Fibroblast of skin of abdomen (primary cell): ENCODE measurements around the gene MADCAM1.
A peak's percentile ranks its signal among the peaks of the same experiment; 100 is the strongest.
"Not testable (repeated sequence)": the region's sequence is repeated elsewhere in the genome, so short reads cannot be mapped to it uniquely, and the experiment has no call there.

Source experiments
- DNase-seq: peaks from one replicate; pipeline ENCODE4 v3.0.0-alpha.2; 2013

Gene MADCAM1

GRCh38 chr19:465056-465816, 31.1 kb upstream of the MADCAM1 start:
- DNase-seq: no peak

DNA sequence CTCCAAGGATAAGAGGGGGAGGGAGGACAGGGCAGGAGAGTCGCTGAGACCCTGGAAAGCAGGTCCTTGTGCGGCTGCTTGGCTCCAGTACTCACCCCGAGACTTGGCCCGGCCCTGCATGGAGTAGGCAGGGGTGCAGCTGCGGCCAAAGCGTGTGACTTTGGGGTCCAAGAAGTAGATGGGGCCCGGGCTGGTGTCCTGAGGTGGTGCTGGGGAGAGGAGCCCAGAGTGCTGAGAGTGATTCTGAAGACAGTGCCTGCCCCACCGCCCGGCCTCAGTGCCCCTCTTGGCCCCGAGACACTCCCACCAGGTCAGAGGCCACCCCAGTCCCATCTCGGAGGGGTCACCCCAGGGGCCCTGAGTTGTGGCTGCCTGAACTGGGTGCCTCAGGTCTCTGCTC, 28.7 kb upstream of the MADCAM1 start:
- DNase-seq: no peak

DNA sequence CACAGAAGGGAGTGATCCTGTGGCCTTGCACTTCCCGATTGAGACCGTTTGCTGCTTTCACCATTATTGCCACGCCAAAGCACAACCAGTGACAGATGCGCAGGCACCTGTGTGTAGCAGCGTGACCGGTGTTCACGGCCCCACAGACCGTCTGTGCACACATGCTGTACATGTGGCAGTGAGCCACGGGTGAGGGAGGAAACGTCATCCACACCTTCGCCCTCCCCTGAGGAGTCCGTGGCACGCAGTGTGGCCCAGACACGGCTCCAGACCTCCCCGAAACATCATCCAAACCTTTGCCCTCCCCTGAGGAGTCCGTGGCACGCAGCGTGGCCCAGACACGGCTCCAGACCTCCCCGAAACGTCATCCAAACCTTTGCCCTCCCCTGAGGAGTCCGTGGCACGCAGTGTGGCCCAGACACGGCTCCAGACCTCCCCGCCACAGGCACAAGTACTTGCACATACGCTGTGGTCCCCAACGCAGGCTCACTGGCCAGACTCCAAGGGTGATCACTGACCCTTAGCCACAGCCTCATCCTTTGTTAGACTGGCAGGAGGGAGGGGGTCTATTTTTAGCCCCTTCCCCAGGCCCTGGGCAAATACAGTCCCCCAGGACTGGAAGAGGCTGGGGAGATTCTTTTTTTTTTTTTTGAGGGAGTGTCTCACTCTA, 27.6 kb upstream of the MADCAM1 start:
- DNase-seq: no peak

GRCh38 chr19:469833-470232, 26.5 kb upstream of the MADCAM1 start:
- DNase-seq: no peak

DNA sequence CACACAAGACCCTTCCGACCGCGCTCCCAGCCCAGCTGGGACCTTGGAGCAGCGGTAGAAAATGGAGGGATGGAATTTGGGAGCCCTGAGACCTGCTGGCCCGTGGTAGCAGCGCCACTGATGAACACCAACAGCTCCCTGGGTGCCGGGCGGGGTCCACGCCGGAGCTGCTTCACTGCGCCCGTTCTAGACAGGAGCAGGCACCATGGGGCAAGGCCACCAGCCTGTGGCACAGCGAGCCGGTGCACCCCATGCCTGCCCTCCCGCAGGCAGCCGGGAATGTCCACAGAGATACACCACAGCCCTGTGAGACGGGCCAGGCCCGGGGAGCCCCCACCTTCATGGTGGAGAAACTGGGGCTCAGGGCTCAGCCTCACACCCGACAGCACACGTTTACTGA, 25.6 kb upstream of the MADCAM1 start:
- no peak for DNase-seq

DNA sequence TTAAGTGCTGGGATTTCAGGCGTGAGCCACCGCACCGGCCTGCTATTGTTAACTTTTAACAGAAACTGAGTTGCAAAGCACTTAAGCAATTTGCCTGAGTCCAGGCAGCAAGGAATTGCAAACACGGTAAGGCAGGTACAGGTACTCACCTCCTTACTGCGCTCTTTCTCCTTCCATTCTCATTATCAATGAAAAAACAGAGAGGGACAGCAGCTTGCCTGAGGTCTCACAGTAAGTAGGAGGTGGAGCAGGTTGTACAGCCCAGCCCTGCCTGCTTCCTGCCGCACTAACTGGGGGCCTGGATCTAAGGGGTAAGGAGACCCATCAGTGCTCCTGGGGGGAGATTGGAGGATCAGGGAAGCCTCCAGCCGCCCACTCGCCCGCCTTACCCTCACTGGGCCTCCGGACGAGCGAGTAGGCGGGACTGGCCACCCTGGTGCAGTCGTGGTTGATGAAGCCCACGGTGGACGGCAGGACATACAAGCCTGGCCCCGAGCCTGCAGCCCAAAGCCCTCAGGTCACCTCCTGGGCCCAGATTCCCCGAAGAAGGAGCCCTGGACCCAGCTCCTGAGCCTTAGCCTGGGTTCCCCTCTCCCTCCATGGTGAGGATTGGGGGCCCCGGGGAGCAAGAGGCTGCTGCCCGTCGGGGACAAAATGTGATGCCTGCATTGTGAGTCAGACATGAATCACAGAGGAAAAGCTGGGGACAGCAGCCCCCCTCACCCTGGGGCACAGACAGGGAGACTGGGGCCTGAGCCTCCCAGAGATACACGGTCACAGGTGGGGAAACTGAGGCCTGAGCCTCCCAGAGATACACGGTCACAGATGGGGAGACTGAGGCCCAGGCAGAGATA, 24.1 kb upstream of the MADCAM1 start:
- DNase-seq: no peak

DNA sequence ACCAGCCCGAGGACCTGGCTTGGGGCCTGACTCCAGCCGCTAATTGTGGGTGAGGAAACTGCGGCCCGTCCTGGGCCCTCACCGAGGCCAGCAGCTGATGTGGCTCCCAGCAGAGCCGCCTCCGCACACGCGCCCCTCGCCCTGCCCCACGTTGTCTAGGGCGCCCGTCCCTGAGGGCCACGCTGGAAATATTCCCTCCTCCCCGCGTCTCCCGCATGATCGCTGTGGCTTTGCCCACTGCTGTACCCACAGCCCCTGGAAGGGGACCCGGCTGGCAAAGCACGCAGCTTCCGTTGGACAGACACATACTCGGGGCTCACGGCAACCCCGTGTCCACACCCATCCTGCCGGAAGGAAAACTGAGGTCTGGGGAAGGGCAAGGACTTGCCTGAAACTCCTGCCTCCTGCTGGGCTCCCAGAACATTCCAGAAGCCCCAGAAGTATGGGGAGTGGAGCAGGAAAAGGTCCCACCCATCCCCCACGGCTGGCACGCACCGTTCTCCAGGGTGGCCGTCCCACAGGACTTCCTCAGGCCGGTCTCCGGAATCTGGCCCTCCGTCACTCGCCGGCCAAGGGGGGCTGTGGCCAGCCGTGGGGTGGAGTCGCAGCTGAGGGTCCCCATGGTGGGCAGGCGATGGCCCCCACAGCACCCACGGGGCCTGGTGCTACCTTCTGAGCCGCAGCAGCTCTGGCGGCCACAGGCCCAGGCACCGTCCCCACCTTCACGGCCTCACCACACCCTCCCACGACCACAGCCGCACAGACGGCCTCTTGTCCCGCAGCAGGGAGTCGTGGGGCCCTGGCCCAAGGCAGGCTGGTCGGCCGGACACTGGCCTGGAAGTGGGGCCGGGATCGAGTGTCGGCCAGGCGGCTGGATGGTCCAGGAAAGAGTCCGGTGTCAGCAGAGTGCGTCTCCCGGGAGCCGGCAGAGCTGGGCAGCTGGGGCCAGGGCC, 21.9 kb upstream of the MADCAM1 start:
- no peak for DNase-seq

DNA sequence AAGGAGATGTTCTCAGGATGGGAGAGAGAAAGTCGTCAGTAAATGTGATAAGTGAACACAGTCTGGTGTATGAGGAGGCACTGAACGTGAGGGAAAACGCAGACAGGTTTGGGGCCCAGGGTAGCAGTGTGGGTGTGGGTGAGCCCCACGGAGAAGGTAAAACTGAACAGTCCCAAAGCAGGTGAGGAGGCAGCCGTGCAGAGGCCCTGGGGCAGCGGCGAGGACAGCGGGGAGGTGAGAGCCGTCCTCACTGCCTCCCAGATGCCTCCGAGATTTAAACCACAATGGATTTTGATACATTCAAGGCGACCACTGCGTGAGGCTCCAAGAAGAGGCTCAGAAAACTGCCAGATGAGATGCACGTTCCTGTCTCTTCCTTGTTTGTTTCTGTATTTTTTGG, 20.9 kb upstream of the MADCAM1 start:
- DNase-seq: no peak

- DNase-seq: no peak
Observed at GRCh38 chr19:478236-478903, 17.9 kb upstream of the MADCAM1 start.

DNA sequence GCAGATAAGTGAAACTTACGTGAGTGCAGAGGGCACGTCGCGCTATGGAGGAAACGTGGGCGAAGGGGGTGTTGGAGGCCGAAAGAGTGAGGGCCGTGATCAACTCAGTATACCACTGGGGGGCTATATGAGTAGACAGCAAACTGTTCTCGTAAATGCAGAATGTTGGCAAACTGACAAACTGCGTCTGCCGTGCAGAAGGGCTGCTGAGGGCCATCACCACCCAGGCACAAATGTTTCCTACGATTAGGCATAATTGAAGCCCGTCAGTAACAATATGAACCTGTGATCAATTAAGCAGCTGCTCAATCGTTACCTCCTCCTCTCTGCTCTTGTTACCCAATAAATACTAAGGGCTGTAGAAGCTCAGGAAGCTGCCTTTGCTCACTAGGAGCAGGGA, 17.3 kb upstream of the MADCAM1 start:
- DNase-seq: no peak

GRCh38 chr19:480016-480855, 16.1 kb upstream of the MADCAM1 start:
- peak; percentile 45 for DNase-seq

- not testable (repeated sequence) for DNase-seq
Observed at GRCh38 chr19:481100-481499, 15.2 kb upstream of the MADCAM1 start.

GRCh38 chr19:482186-483041, 13.9 kb upstream of the MADCAM1 start:
- no peak for DNase-seq

DNA sequence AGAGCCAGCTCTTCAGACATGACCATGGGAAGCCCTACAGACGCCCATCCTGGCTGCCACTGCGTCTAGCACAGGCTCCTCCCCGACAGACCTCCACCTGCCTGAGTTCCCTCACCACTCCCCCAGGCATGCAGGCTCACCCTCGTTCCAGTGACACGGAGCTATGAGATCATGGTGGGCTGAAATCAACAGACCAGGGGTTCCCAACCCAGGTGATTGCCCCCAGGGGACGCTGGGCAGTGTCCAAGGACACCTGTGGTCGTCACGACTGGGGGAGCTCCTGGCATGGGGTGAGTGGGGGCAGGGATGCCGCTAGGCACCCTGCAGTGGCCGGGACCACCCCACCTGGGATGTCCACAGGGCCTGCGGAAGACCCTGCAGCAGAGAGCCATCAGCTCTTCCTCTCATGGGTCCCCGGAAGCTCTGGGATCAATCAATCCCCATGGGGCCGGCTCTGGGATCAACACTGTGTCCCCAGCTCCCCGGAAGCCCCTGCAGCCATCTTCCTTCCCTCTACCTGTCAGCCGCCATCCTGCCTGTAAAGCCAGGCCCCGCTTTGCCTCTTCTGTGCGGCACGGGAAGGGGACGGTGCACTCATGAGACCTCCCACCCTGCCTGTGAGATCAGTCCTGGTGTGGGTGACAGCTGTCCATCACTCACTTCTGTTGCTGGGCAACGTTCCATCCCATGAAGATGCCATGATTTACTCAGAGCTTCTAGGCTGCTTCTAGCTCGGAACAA, 12.8 kb upstream of the MADCAM1 start:
- no peak for DNase-seq

DNA sequence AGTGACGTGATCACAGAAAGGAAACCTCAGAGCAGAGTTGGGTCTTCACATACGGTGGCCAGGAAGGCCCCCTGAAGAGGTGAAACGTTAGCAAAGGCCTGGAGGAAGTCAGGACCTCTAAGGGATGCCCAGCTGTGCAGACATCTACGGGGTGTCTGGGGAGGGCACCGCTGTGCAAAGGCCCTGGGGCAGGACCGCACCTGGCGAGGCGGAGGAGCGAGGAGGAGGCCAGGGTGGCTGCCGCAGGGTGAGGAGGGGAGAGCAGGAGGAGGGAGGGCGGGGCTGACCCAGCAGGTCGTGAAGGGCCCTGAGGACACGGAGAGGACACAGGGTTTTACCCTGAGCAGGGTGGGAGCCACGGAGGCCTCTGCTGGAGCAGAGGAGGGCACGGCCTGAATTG, 11.8 kb upstream of the MADCAM1 start:
- no peak for DNase-seq

GRCh38 chr19:485077-485476, 11.2 kb upstream of the MADCAM1 start:
- DNase-seq: no peak

DNA sequence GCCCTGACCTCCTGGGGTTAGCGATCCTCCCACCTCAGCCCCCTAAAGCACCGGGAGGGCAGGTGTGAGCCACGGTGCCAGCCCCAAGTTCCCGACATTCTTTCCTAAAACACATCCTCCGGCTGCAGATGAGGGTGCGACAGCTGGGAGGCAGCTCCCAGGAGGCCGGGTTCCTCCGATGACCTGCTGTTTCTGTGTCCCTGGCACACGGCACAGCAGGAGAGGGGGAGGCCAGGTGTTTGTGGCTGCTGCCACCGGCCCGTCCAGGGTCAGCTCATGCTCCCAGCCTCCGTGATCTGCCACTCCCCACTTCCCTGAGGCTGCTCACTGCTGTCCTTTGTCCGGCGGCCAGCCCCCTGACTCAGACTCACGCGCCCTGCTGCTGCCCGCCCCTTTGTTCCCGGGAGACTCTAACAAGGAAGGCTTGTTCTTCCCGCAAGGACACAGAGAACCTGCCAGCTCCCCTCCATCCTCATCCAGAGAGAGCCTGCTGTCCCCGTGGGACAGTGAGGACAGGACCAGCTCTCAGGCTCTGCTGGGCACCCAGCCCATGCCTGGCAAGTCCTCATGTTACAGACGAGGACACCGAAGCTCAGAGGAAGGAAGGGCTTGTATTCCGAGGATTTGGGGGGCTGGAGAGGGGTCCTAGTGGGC, 10.6 kb upstream of the MADCAM1 start:
- no peak for DNase-seq
